ENCODE data around the gene RUNX2.
A peak's percentile ranks its signal among the peaks of the same experiment; 100 is the strongest.

RUNX2 gene

GRCh38 chr6:45681860-45682511 is 353.9 kb downstream of the RUNX2 start:
- Histone ChIP-seq H2AFZ (ENCODE audit: low read depth) (peak overlapping the region; percentile 28; the same call in 1 of the 2 replicates), H3K36me3 (ENCODE audit: insufficient read depth) (no peaks in the 10 kb centered on the region), H3K4me1 (ENCODE audit: low read depth, poor library complexity, severe bottlenecking) (peaks cover 78% of the 10 kb centered on the region), H3K9ac (peak overlapping the region; percentile 29; the same call in 1 of the 2 replicates), H4K20me1 (ENCODE audit: insufficient read depth) (no peaks in the 10 kb centered on the region), H3K79me2 (ENCODE audit: insufficient read depth, low read depth) (no peaks in the 10 kb centered on the region), H3K27ac (peak overlapping the region; percentile 83), H3K4me3 (IDR thresholded peaks at IDR 0.05; ENCODE audit: insufficient read depth, low read depth, low read length) (no peak overlapping the region), H3K27me3 (ENCODE audit: insufficient read depth, low read depth) (no peaks in the 10 kb centered on the region), H3K4me2 (peak overlapping the region; percentile 61)
- TF ChIP-seq CTCF (conservative IDR thresholded peaks at IDR 0.05; ENCODE audit: low read depth, low read length), result no peak

- no peak for TF ChIP-seq CTCF (conservative IDR thresholded peaks at IDR 0.05; ENCODE audit: low read depth, low read length)
- Histone ChIP-seq H3K79me2 (ENCODE audit: insufficient read depth, low read depth) (no peaks in the 10 kb centered on the region), H2AFZ (ENCODE audit: low read depth) (no peak overlapping the region), H3K4me1 (ENCODE audit: low read depth, poor library complexity, severe bottlenecking) (peaks cover 53% of the 10 kb centered on the region), H3K36me3 (ENCODE audit: insufficient read depth) (no peaks in the 10 kb centered on the region), H3K9ac (no peak overlapping the region), H3K4me3 (IDR thresholded peaks at IDR 0.05; ENCODE audit: insufficient read depth, low read depth, low read length) (no peak overlapping the region), H3K27ac (no peak overlapping the region), H3K27me3 (ENCODE audit: insufficient read depth, low read depth) (no peaks in the 10 kb centered on the region), H4K20me1 (ENCODE audit: insufficient read depth) (no peaks in the 10 kb centered on the region), H3K4me2 (no peak overlapping the region)
Observed at GRCh38 chr6:45684476-45684875, 356.3 kb downstream of the RUNX2 start.

- no peaks in the 10 kb centered on the region for H3K36me3 ChIP-seq (ENCODE audit: insufficient read depth)
- TF ChIP-seq CTCF (conservative IDR thresholded peaks at IDR 0.05; ENCODE audit: low read depth, low read length), result no peak
- H4K20me1 ChIP-seq (ENCODE audit: insufficient read depth), result no peaks in the 10 kb centered on the region
- no peak overlapping the region for H2AFZ ChIP-seq (ENCODE audit: low read depth)
- H3K4me2 ChIP-seq, result no peak overlapping the region
- no peaks in the 10 kb centered on the region for H3K27me3 ChIP-seq (ENCODE audit: insufficient read depth, low read depth)
- H3K27ac ChIP-seq, result no peak overlapping the region
- H3K4me3 ChIP-seq (IDR thresholded peaks at IDR 0.05; ENCODE audit: insufficient read depth, low read depth, low read length), result no peak overlapping the region
- H3K9ac ChIP-seq, result no peak overlapping the region
- no peaks in the 10 kb centered on the region for H3K79me2 ChIP-seq (ENCODE audit: insufficient read depth, low read depth)
- H3K4me1 ChIP-seq (ENCODE audit: low read depth, poor library complexity, severe bottlenecking), result peaks cover 47% of the 10 kb centered on the region
Observed at GRCh38 chr6:45685076-45685475, 356.9 kb downstream of the RUNX2 start.

GRCh38 chr6:45686841-45687569 is 358.9 kb downstream of the RUNX2 start:
- Histone ChIP-seq H3K4me2 (no peak overlapping the region), H3K36me3 (ENCODE audit: insufficient read depth) (no peaks in the 10 kb centered on the region), H3K4me3 (IDR thresholded peaks at IDR 0.05; ENCODE audit: insufficient read depth, low read depth, low read length) (no peak overlapping the region), H2AFZ (ENCODE audit: low read depth) (no peak overlapping the region), H4K20me1 (ENCODE audit: insufficient read depth) (no peaks in the 10 kb centered on the region), H3K9ac (no peak overlapping the region), H3K27ac (no peak overlapping the region), H3K27me3 (ENCODE audit: insufficient read depth, low read depth) (no peaks in the 10 kb centered on the region), H3K4me1 (ENCODE audit: low read depth, poor library complexity, severe bottlenecking) (peaks cover 36% of the 10 kb centered on the region), H3K79me2 (ENCODE audit: insufficient read depth, low read depth) (no peaks in the 10 kb centered on the region)
- no peak for TF ChIP-seq CTCF (conservative IDR thresholded peaks at IDR 0.05; ENCODE audit: low read depth, low read length)
